Measurements from ENCODE around the gene EML6.

GRCh38 chr2:54866179-54866578 is 142.7 kb downstream of the EML6 start:
- no peak for TF ChIP-seq POLR2A (IDR thresholded peaks at IDR 0.05; ENCODE audit: low read length)
- TF ChIP-seq GATA1 (IDR thresholded peaks at IDR 0.05; ENCODE audit: low read depth, low read length) = no peak
